ENCODE measurements around the gene RNF213. TPM values are rescaled to one million over a fixed set of nuclear protein-coding genes. Genes with fewer than 3 reads are reported as not detected.

Gene RNF213
- total and polyA plus RNA-seq, 2 of the 8 experiments (the other 6 are each of a cell fraction or from before 2014, with no cell fraction given): 33.8 to 62.8 TPM

- TF ChIP-seq CHD7 (IDR thresholded peaks at IDR 0.05; ENCODE audit: insufficient replicate concordance, low read length) (no peak), RFX5 (IDR thresholded peaks at IDR 0.05; ENCODE audit: borderline replicate concordance, low read depth, low read length) (no peak), CREB1 (IDR thresholded peaks at IDR 0.05) (no peak), GABPA (IDR thresholded peaks at IDR 0.05; ENCODE audit: borderline replicate concordance, insufficient read depth, low read length) (no peak), POU5F1 (IDR thresholded peaks at IDR 0.05; ENCODE audit: low read depth, low read length) (no peak), POLR2AphosphoS5 (IDR thresholded peaks at IDR 0.05; ENCODE audit: low read depth, low read length) (no peak), MAX (IDR thresholded peaks at IDR 0.05) (no peak)
Measured at GRCh38 chr17:80313160-80313829, 52.6 kb downstream of the RNF213 start (continued).

Data from H1 (cell line).